ENCODE results near the gene POLA2.

POLA2 gene

DNA sequence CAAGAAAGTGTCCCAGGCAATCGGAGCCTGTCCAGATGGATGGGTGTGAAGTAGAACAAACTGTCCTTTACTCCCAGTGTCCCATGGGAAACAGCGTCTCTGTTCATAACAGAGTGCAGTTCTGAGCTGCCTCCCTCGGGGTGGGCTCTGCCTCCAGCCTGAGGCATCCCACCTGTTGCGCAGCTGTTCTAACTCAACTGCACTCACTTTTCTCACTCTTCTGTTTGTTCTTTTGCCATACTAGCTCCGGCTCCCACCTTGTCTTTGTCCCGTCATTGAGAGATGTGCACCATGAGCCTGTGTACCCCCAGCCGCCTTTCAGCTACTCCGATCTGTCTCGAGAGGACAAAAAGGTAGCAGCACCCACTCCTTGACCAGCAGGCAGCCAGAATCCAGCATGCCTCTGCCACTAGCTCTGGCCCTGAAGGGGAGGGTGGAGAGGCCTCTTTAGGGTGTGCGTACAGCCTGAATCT, 32.2 kb downstream of the POLA2 start:
- POLR2A ChIA-PET: no interaction called here
- TF ChIP-seq NFRKB (IDR thresholded peaks at IDR 0.05) (no peak), FOXK2 (IDR thresholded peaks at IDR 0.05) (no peak), L3MBTL2 (conservative IDR thresholded peaks at IDR 0.05) (no peak), ZNF384 (IDR thresholded peaks at IDR 0.05) (no peak), SUZ12 (IDR thresholded peaks at IDR 0.05) (no peak), ARNT (IDR thresholded peaks at IDR 0.05) (no peak), TARDBP (IDR thresholded peaks at IDR 0.05) (no peak), FOXA1 (IDR thresholded peaks at IDR 0.05) (no peak), CTBP1 (IDR thresholded peaks at IDR 0.05; ENCODE audit: borderline replicate concordance) (no peak)
- CTCF ChIA-PET: interaction anchor here (1.4 kb wide), 1 partner anchor 258 kb away, joined by 3 read pairs; no protein-coding TSS in a partner anchor
- no peak for DNase-seq (ENCODE audit: extremely low spot score)

- no peak for DNase-seq (ENCODE audit: extremely low spot score)
- TF ChIP-seq SP1 (IDR thresholded peaks at IDR 0.05): no peak
- no peak for TF ChIP-seq SUZ12 (IDR thresholded peaks at IDR 0.05)
- no peak for TF ChIP-seq FOXK2 (IDR thresholded peaks at IDR 0.05)
- TF ChIP-seq BHLHE40 (IDR thresholded peaks at IDR 0.05; ENCODE audit: borderline replicate concordance): no peak
- TF ChIP-seq CTBP1 (IDR thresholded peaks at IDR 0.05; ENCODE audit: borderline replicate concordance): no peak
- TF ChIP-seq FOXA1 (IDR thresholded peaks at IDR 0.05): no peak
- TF ChIP-seq TARDBP (IDR thresholded peaks at IDR 0.05): no peak
- TF ChIP-seq ARNT (IDR thresholded peaks at IDR 0.05): no peak
- no peak for TF ChIP-seq NFRKB (IDR thresholded peaks at IDR 0.05)
- TF ChIP-seq HDGF (IDR thresholded peaks at IDR 0.05; ENCODE audit: borderline replicate concordance): no peak
- TF ChIP-seq FOXM1 (IDR thresholded peaks at IDR 0.05; ENCODE audit: borderline replicate concordance): no peak
- no peak for TF ChIP-seq ZNF384 (IDR thresholded peaks at IDR 0.05)
- ChIA-PET CTCF (interaction anchor here (1.4 kb wide), 1 partner anchor 257 kb away, joined by 3 read pairs; no protein-coding TSS in a partner anchor), POLR2A (interaction anchor here (1.0 to 2.1 kb wide), 3 partner anchors 8 to 33 kb away, joined by 3 to 5 read pairs (median 4); partner anchors contain the start of gene POLA2)
Observed at GRCh38 chr11:65295001-65295400, 33.2 kb downstream of the POLA2 start.

DNA sequence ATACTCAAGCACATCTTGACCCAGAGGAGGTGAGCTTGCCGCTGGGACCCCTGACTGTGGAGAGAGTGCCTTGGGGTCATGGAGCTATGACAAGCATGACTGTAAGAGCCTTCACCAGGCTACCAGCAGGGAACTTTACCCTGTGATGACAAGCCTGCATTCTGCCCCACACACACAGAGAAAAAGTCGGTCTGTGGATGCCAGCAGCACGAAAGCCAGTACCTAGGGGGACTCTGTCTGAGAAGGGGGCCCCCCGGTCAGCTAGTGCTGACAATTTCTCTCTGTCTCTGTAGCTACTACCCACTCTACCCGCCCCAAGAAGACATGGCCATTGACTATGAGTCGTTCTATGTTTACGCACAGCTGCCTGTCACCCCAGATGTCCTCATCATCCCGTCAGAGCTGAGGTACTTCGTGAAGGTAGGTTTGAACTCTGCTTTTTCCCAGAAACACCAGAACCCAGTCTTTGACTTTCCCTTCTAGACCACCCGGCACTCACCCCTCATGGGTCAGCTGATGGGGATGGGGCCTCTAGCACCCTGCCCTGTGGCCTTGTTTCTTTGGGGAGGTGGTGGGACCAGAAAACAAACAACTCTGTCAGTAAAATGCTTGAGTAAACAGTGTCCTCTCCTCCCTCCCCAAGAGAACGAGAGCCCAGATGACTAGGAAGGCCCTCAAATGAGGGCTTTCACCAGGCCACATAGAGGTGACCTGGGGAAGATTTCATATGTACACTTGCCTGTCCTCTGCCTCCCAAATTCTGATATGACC, 34.0 kb downstream of the POLA2 start:
- no peak for TF ChIP-seq TARDBP (IDR thresholded peaks at IDR 0.05)
- no peak for TF ChIP-seq L3MBTL2 (conservative IDR thresholded peaks at IDR 0.05)
- no peak for TF ChIP-seq FOXK2 (IDR thresholded peaks at IDR 0.05)
- TF ChIP-seq SUZ12 (IDR thresholded peaks at IDR 0.05): no peak
- no peak for TF ChIP-seq FOXM1 (IDR thresholded peaks at IDR 0.05; ENCODE audit: borderline replicate concordance)
- TF ChIP-seq ARNT (IDR thresholded peaks at IDR 0.05): no peak
- CTCF ChIA-PET: interaction anchor here (0.6 kb wide), 1 partner anchor 158 kb away, joined by 3 read pairs; no protein-coding TSS in a partner anchor
- DNase-seq (ENCODE audit: extremely low spot score): no peak
- POLR2A ChIA-PET: interaction anchor here (1.0 to 2.1 kb wide), 3 partner anchors 8 to 34 kb away, joined by 3 to 5 read pairs (median 4); partner anchors contain the start of gene POLA2

DNA sequence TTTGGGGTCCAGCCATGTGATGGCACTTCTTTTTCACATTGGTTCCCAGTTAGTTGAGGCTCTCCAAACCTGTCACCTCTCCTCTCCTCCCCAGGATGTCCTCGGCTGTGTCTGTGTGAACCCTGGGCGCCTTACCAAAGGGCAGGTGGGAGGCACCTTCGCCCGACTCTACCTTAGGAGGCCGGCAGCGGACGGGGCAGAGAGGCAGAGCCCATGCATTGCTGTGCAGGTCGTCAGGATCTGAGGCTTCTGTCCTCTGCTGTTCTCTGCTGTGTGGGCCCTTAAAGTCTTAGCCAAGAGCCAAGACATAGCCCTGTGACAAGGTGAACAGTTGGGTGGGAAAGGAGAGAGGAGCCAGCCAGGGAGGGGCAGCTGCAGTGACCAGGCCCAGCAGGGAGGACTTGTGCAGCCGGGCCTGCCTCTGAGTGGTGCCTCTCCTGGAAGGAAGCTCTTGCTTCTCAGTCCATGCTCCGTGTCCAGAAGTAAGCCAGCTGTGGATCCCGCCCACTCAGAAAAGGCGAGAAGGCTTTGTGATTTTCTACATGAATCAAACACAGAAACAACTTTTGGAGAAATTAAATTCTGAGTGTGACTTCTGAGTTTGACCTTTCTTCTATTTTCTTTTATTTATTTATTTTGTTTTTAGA, 35.4 kb downstream of the POLA2 start:
- TF ChIP-seq FOXA1 (IDR thresholded peaks at IDR 0.05) (no peak), HDGF (IDR thresholded peaks at IDR 0.05; ENCODE audit: borderline replicate concordance) (no peak), SP1 (IDR thresholded peaks at IDR 0.05) (no peak), TARDBP (IDR thresholded peaks at IDR 0.05) (no peak), ZNF384 (IDR thresholded peaks at IDR 0.05) (no peak), BHLHE40 (IDR thresholded peaks at IDR 0.05; ENCODE audit: borderline replicate concordance) (no peak)
- ChIA-PET POLR2A (interaction anchor here (2.1 kb wide), 1 partner anchor 10 kb away, joined by 5 read pairs; no protein-coding TSS in a partner anchor), CTCF (no interaction called here)

DNA sequence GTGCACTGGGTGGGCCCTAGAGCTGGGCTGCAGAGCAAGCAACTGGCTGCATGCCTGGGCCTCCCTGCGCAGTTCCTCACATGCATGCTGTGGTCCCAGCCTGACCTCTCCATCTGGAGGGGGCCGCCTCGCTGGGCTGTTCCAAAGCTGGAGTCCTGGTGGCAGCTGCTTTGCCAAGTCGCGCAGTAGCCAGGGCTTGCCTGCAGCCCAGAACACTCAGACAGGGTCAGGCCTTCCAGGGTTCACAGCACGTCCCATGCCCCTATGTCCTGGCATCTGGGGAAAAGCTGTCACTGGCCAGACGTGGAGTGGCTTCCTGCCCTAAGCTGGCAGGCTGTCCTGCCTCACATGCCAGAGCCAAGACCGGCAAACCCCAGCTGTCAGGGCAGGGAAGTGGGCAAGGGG, 36.4 kb downstream of the POLA2 start:
- ChIA-PET POLR2A (no interaction called here), CTCF (interaction anchor here (1.5 kb wide), 1 partner anchor 17 kb away, joined by 4 read pairs; no protein-coding TSS in a partner anchor)
- TF ChIP-seq LEF1 (IDR thresholded peaks at IDR 0.05; ENCODE audit: borderline replicate concordance) (no peak), ZNF384 (IDR thresholded peaks at IDR 0.05) (no peak), CTBP1 (IDR thresholded peaks at IDR 0.05; ENCODE audit: borderline replicate concordance) (no peak), L3MBTL2 (conservative IDR thresholded peaks at IDR 0.05) (no peak), FOXK2 (IDR thresholded peaks at IDR 0.05) (no peak), TARDBP (IDR thresholded peaks at IDR 0.05) (no peak), BHLHE40 (IDR thresholded peaks at IDR 0.05; ENCODE audit: borderline replicate concordance) (no peak), SUZ12 (IDR thresholded peaks at IDR 0.05) (no peak)
- no peak for DNase-seq (ENCODE audit: extremely low spot score)

More for the DNA sequence above, 35.4 kb downstream of the POLA2 start:
- DNase-seq (ENCODE audit: extremely low spot score): no peak

GRCh38 chr11:65298655-65299179, 37.0 kb downstream of the POLA2 start:
- CTCF ChIA-PET: interaction anchor here (1.5 kb wide), 1 partner anchor 17 kb away, joined by 4 read pairs; no protein-coding TSS in a partner anchor
- DNase-seq (ENCODE audit: extremely low spot score): no peak
- TF ChIP-seq HDGF (IDR thresholded peaks at IDR 0.05; ENCODE audit: borderline replicate concordance) (no peak), NFRKB (IDR thresholded peaks at IDR 0.05) (no peak), ELF4 (IDR thresholded peaks at IDR 0.05) (no peak), FOXM1 (IDR thresholded peaks at IDR 0.05; ENCODE audit: borderline replicate concordance) (no peak), L3MBTL2 (conservative IDR thresholded peaks at IDR 0.05) (no peak), CTBP1 (IDR thresholded peaks at IDR 0.05; ENCODE audit: borderline replicate concordance) (no peak), TARDBP (IDR thresholded peaks at IDR 0.05) (no peak), BHLHE40 (IDR thresholded peaks at IDR 0.05; ENCODE audit: borderline replicate concordance) (no peak), PKNOX1 (IDR thresholded peaks at IDR 0.05) (no peak), ARNT (IDR thresholded peaks at IDR 0.05) (no peak), LEF1 (IDR thresholded peaks at IDR 0.05; ENCODE audit: borderline replicate concordance) (no peak), SUZ12 (IDR thresholded peaks at IDR 0.05) (no peak), FOXA1 (IDR thresholded peaks at IDR 0.05) (no peak), ZNF384 (IDR thresholded peaks at IDR 0.05) (no peak), SP1 (IDR thresholded peaks at IDR 0.05) (no peak), FOXK2 (IDR thresholded peaks at IDR 0.05) (no peak)
- POLR2A ChIA-PET: no interaction called here
